Mucosa of descending colon (tissue), 3 donors: ENCODE data around the gene PRR5. TPM values are rescaled to one million over a fixed set of nuclear protein-coding genes. Genes with fewer than 3 reads are reported as not detected.

ENCODE experiments used
- ATAC-seq: fragments of 200-7000 bp; cut with Tn5 transposase; one replicate; pipeline ENCODE4 v1.9.1; 2020; ENCODE audit warnings: mild to moderate bottlenecking, moderate library complexity
- DNase-seq, 3 donors: peaks; one replicate each; pipeline ENCODE4 v3.0.0-alpha.2; 2020
- H3K36me3 ChIP-seq: fragments of 200-600 bp; one replicate; pipeline ENCODE4 v1.8.0; 2021; ENCODE audit warnings: low read depth, mild to moderate bottlenecking
- H3K4me1 ChIP-seq: fragments of 200-600 bp; one replicate; pipeline ENCODE4 v1.8.0; 2021; ENCODE audit warnings: low read depth, mild to moderate bottlenecking
- H3K4me3 ChIP-seq: fragments of 200-600 bp; one replicate; pipeline ENCODE4 v1.8.0; 2021; ENCODE audit warnings: mild to moderate bottlenecking
- H3K9me3 ChIP-seq: fragments of 200-600 bp; one replicate; pipeline ENCODE4 v1.8.0; 2021; ENCODE audit warnings: mild to moderate bottlenecking
- intact Hi-C, 2 donors: fragments of 100-400 bp; cut with DNase I in 1 of 2; cut with micrococcal nuclease in 1 of 2; formaldehyde crosslinking; loops; one replicate each; pipeline versions ENCODE4 v1.11.0 to v1.11.1; 2022; cut with DNase I, micrococcal nuclease
- total RNA-seq, 3 donors: library from RNA; stranded (reverse); fragmentation: NEBNext Ultra II Directional in 2 of 3; extraction: Animal tissue kit (Norgen Biotek cat#: 25700) in 2 of 3; gene quantifications; one replicate each; pipeline versions ENCODE4 v1.2.1 to v1.2.4, GENCODE V29; 2021 to 2023
- TF ChIP-seq, protein P1 (sequence below): fragments of 200-600 bp; IDR thresholded peaks from one replicate; pipeline ENCODE4 v1.8.0; 2022; ENCODE audit warnings: antibody characterized with exemption, mild to moderate bottlenecking
- donor health status: DM: no; HTN: no; CAD: no; lungs with moderate emphysema.
- donor health status: DM: no; HTN: no; CAD: no.
- donor health status: DM: no; HTN: yes; CAD: no.

The PRR5 gene
- total RNA-seq, 3 donors from 2014 or later: 21.8 to 46.2 (median 35.1) TPM

DNA sequence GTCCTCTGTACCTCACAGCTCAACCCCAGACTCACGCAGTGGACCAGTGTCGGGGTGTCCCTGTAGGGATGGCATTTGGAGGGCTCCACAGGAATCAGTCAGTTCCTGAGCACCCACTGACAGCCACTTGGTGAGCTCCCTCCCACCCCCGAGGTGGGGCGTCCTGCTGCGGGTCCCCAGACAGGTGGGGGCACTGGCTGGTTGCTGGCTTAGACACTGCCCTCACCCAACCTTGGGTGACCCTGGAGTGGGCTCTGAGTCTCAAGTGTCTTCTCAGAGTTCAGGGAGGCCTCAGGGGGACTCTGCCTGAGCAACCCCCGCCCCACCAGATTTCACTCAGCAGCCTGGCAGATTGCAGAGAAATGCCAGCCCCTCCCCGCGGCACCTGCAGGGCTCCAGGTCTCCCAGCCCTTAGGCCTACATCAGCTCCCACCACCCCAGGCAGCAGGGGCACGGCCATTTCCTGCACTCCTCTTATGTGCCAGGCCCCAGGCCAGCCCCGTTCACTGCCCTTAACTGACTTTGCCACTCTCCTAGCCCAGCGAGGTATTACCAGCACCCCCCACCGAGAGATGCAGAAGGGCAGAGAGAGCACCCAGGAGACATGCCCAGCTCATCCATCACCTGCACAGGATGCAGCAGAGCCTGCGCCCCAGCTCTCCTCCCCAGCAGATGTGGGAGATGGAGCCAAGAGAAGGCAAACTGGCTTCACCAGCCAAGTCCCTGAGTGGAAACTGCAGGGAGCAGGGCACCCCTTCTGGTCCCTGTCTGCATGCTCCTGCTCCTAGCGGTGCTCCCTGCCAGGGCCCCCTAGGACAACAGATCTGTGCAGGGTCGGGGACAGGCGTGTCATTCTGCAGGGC, 2.4 kb downstream of the PRR5 start:
- no peak for ATAC-seq

GRCh38 chr22:44705022-44705297, 3.0 kb downstream of the PRR5 start:
- no peak overlapping the region for H3K4me3 ChIP-seq
- H3K36me3 ChIP-seq: no peaks in the 10 kb centered on the region
- H3K9me3 ChIP-seq: no peaks in the 10 kb centered on the region
- TF ChIP-seq, protein P1, sequence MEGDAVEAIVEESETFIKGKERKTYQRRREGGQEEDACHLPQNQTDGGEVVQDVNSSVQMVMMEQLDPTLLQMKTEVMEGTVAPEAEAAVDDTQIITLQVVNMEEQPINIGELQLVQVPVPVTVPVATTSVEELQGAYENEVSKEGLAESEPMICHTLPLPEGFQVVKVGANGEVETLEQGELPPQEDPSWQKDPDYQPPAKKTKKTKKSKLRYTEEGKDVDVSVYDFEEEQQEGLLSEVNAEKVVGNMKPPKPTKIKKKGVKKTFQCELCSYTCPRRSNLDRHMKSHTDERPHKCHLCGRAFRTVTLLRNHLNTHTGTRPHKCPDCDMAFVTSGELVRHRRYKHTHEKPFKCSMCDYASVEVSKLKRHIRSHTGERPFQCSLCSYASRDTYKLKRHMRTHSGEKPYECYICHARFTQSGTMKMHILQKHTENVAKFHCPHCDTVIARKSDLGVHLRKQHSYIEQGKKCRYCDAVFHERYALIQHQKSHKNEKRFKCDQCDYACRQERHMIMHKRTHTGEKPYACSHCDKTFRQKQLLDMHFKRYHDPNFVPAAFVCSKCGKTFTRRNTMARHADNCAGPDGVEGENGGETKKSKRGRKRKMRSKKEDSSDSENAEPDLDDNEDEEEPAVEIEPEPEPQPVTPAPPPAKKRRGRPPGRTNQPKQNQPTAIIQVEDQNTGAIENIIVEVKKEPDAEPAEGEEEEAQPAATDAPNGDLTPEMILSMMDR: no peak
- H3K4me1 ChIP-seq: peaks cover 20% of the 10 kb centered on the region
- no peak for DNase-seq
- intact Hi-C loops: no loop called here
- ATAC-seq: no peak

More for the DNA sequence above, 2.4 kb downstream of the PRR5 start:
- H3K9me3 ChIP-seq: no peaks in the 10 kb centered on the region
- no peaks in the 10 kb centered on the region for H3K36me3 ChIP-seq
- no peak overlapping the region for H3K4me3 ChIP-seq
- intact Hi-C loops: no loop called here
- DNase-seq: no peak
- TF ChIP-seq, protein P1: no peak
- peaks cover 16% of the 10 kb centered on the region for H3K4me1 ChIP-seq

DNA sequence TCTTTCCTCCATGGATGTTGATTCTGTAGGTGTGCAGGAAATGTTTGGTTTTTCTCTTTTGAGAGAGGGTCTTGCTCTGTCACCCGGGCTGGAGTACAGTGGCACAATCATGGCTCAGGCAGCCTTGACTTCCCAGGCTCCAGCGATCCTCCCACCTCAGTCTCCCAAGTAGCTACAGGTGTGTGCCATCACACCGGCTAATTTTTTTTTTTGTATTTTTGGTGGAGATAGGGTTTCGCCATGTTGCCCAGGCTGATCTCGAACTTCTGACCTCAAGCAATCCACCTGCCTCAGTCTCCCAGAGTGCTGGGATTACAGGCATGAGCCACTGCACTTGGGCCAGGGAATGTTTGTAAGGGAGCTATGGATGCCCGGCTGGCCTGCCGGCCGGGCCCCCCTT, 4.5 kb downstream of the PRR5 start:
- H3K4me3 ChIP-seq: no peak overlapping the region
- TF ChIP-seq, protein P1: no peak
- intact Hi-C loops: no loop called here
- H3K9me3 ChIP-seq: no peaks in the 10 kb centered on the region
- DNase-seq: no peak
- peaks cover 35% of the 10 kb centered on the region for H3K4me1 ChIP-seq
- no peaks in the 10 kb centered on the region for H3K36me3 ChIP-seq
- ATAC-seq: no peak

GRCh38 chr22:44707178-44707577, 5.2 kb downstream of the PRR5 start:
- Histone ChIP-seq H3K4me3 (no peak overlapping the region), H3K4me1 (peaks cover 42% of the 10 kb centered on the region), H3K36me3 (no peaks in the 10 kb centered on the region), H3K9me3 (no peaks in the 10 kb centered on the region)
- TF ChIP-seq, protein P1: no peak
- ATAC-seq (no peak), DNase-seq (no peak)
- intact Hi-C loops: no loop called here

DNA sequence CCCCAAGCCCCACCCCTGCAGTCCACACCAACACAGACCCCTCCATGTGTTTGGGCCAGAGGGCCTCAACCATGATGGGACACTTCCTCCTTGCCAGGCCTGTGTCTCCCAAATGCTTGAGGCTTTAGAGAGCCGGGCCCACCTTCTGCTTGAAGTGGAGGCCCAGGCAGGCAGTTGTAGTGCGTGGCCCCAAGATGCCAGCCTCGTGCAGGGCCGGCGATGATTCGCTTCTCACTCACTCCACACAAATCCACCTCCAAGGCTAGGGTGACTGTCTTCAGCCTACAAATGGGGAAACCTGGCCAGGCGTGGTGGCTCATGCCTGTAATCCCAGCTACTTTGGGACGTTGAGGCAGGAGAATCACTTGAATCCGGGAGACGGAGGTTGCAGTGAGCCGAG, 5.7 kb downstream of the PRR5 start:
- Histone ChIP-seq H3K9me3 (no peaks in the 10 kb centered on the region), H3K36me3 (no peaks in the 10 kb centered on the region), H3K4me1 (peaks cover 43% of the 10 kb centered on the region), H3K4me3 (no peak overlapping the region)
- intact Hi-C loops: no loop called here
- TF ChIP-seq, protein P1: no peak
- ATAC-seq: no peak
- no peak for DNase-seq
